MCF 10A (cell line): Measurements from ENCODE around the gene KIF20A. TPM values are rescaled to one million over a fixed set of nuclear protein-coding genes. Genes with fewer than 3 reads are reported as not detected.
A peak's percentile ranks its signal among the peaks of the same experiment; 100 is the strongest.

Experiments used
- Bru-seq: library from RNA; stranded (reverse); fragments of 400-500 nt; gene quantifications from one replicate; lab custom pipeline; 2021; lab: Mats Ljungman, UMichigan
- BruChase-seq, 2 experiments: library from RNA; stranded (reverse); fragments of 400-500 nt; gene quantifications; one replicate each; lab custom pipeline; 2021; lab: Mats Ljungman, UMichigan
- BruUV-seq: library from RNA; stranded (reverse); fragments of 400-500 nt; replicated peaks from 2 replicates; lab custom pipeline; 2021; lab: Mats Ljungman, UMichigan
- CTCF ChIA-PET: fragments of 300-600 bp; sonication (Branson Sonifier 250); formaldehyde crosslinking; extraction: SDS; loops from one replicate; lab custom pipeline; 2021; ENCODE audit warnings: antibody characterized with exemption, inconsistent platforms; lab: Yijun Ruan, JAX
- POLR2A ChIA-PET: fragments of 300-600, 350-650 bp; sonication (Branson Sonifier 250); formaldehyde crosslinking; extraction: SDS; loops from one replicate; lab custom pipeline; 2020; ENCODE audit warnings: antibody characterized with exemption, inconsistent platforms; lab: Yijun Ruan, JAX
- DNase-seq: peaks from one replicate; pipeline ENCODE4 v3.0.0-alpha.2; 2018; ENCODE audit not compliant: unreplicated experiment
- H3K27ac Mint-ChIP-seq: one replicate; pipeline ENCODE4 v1.8.0; 2022; ENCODE audit warnings: mild to moderate bottlenecking, low read depth, mixed read lengths; ENCODE audit not compliant: unreplicated experiment
- H3K27me3 Mint-ChIP-seq: one replicate; pipeline ENCODE4 v1.8.0; 2022; ENCODE audit warnings: mixed read lengths; ENCODE audit not compliant: insufficient read depth, unreplicated experiment
- H3K36me3 Mint-ChIP-seq: one replicate; pipeline ENCODE4 v1.8.0; 2022; ENCODE audit warnings: mild to moderate bottlenecking, moderate library complexity, mixed read lengths; ENCODE audit not compliant: insufficient read depth, unreplicated experiment
- H3K4me1 Mint-ChIP-seq: one replicate; pipeline ENCODE4 v1.8.0; 2022; ENCODE audit warnings: mixed read lengths; ENCODE audit not compliant: insufficient read depth, unreplicated experiment
- H3K4me3 Mint-ChIP-seq: one replicate; pipeline ENCODE4 v1.8.0; 2022; ENCODE audit warnings: mild to moderate bottlenecking, moderate library complexity, mixed read lengths; ENCODE audit not compliant: unreplicated experiment
- H3K9me3 Mint-ChIP-seq: one replicate; pipeline ENCODE4 v1.8.0; 2022; ENCODE audit warnings: mixed read lengths; ENCODE audit not compliant: unreplicated experiment
- CTCF ChIP-seq: fragments of 200-600 bp; IDR thresholded peaks from one replicate; pipeline ENCODE4 v1.8.0; 2022; ENCODE audit warnings: antibody characterized with exemption, mild to moderate bottlenecking; ENCODE audit not compliant: unreplicated experiment
- intact Hi-C: fragments of 100-400 bp; cut with micrococcal nuclease; formaldehyde crosslinking; loops from 2 replicates; pipeline ENCODE4 v1.14.1; 2022
- long read RNA-seq: library from polyadenylated mRNA; stranded (forward); transcript quantifications from one replicate; pipeline ENCODE4 v2.0.0, GENCODE V29; 2022
- total RNA-seq: library from RNA; stranded (reverse); gene quantifications from 2 replicates; pipeline ENCODE4 v1.2.3, GENCODE V29; 2022

The KIF20A gene
- total RNA-seq (19.0 and 30.6 TPM in 2 replicates), Bru-seq, nascent RNA (percentile 54 among the genes with signal in this experiment), BruChase-seq, experiment 1, labeled RNA remaining after a 6-hour chase (percentile 65 among the genes with signal in this experiment), BruChase-seq, experiment 2, labeled RNA remaining after a 2-hour chase (percentile 54 among the genes with signal in this experiment)
- long read RNA-seq, transcript KIF20A-201 (19 exons, 3,201 nt) = major isoform, 94 of 107 reads
- long read RNA-seq, partial matches to known transcripts = 7 of 107 reads
- long read RNA-seq, other reads (novel, unspliced or antisense) = 6 of 107 reads

DNA sequence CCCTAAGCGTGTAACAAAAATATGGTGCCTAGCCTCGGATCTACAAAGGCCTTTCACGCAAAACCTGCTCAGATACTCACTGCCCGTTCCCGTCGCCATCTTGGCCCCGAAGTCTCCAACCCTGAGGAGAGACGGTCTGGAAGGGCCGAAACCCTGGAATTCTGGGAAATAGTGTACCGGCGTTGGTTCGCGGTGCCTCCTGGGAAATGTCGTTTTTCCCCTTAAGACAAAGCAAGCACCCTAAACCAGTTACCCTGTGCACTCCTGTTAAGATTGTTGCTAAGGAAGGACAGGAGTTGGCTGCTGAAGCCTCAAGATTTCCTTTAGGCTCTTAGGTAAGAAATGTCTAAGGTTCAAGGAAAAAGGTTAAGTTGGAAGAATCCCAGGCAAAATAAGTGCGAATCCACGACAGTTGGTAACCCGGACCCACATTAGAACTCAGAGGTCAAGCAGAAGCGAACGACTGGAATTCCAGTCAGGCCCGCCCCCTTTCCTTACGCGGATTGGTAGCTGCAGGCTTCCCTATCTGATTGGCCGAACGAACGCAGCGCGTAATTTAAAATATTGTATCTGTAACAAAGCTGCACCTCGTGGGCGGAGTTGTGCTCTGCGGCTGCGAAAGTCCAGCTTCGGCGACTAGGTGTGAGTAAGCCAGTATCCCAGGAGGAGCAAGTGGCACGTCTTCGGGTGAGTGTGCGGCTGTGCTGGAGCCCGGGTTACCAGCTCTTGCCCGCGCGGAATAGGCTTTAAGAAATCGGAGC, at the start of gene KIF20A, which contains the start of gene BRD8:
Gene KIF20A (plus strand): TSS at position 597 of the 761 bp plus-strand sequence. CDS start 569 bp downstream, outside the sequence.
Gene BRD8 (minus strand): TSS at position 115 of the 761 bp plus-strand sequence. CDS start 16 bp downstream, at position 99.
- Mint-ChIP-seq H3K27ac (no peak within 1 kb of the TSS), H3K27me3 (no peaks in the 10 kb centered on the region), H3K4me1 (peaks cover 17% of the 10 kb centered on the region), H3K9me3 (no peaks in the 10 kb centered on the region), H3K4me3 (no peak within 1 kb of the TSS), H3K36me3 (peaks cover 55% of the 10 kb centered on the region)
- peak; percentile 100 for DNase-seq
- ChIA-PET POLR2A (interaction anchor here (0.6 to 4.6 kb wide), 50 partner anchors 9 to 425 kb away, joined by 3 to 62 read pairs (median 5); partner anchors contain the start of genes CDC23, EGR1, ETF1 and FAM13B), CTCF (interaction anchor here (0.5 to 3.0 kb wide), 26 partner anchors 8 to 418 kb away, joined by 3 to 15 read pairs (median 5); partner anchors contain the start of genes CDC25C, HSPA9 and KDM3B)
- intact Hi-C loops = loop anchor here (1.0 to 2.0 kb wide), 3 partner anchors 101 to 1084 kb away; partner anchors contain the start of gene ETF1
- no peak for TF ChIP-seq CTCF
- no TSS peak for BruUV-seq

DNA sequence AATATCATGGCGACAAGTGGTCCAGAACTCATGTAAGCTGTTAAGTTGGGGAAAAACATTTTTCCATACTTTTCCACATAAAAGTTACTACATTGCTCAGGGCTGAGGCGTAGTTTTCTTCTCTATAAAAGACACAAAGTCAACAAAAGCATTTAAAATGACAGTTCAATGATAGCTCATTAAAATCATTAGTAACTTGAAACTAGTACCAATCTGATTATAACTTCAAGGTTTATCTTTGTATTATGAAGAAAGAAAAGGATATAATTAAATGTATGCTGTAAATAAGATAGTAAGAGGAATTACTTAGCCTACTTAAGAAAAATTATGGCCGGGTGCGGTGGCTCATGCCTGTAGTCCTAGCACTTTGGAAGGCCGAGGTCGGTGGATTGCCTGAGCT, 49.6 kb upstream of the KIF20A start:
- no peak for DNase-seq
- ChIA-PET CTCF (interaction anchor here (0.6 to 8.1 kb wide), 14 partner anchors 12 to 500 kb away, joined by 3 to 199 read pairs (median 3); no protein-coding TSS in a partner anchor), POLR2A (interaction anchor here (0.6 kb wide), 1 partner anchor 885 kb away, joined by 3 read pairs; no protein-coding TSS in a partner anchor)
- Mint-ChIP-seq H3K27me3 (peaks cover 24% of the 10 kb centered on the region), H3K36me3 (no peaks in the 10 kb centered on the region), H3K4me1 (peaks cover 5% of the 10 kb centered on the region), H3K9me3 (no peaks in the 10 kb centered on the region), H3K27ac (no peak overlapping the region), H3K4me3 (no peak overlapping the region)
- intact Hi-C loops = no loop called here
- TF ChIP-seq CTCF = no peak
- BruUV-seq = no TSS peak

DNA sequence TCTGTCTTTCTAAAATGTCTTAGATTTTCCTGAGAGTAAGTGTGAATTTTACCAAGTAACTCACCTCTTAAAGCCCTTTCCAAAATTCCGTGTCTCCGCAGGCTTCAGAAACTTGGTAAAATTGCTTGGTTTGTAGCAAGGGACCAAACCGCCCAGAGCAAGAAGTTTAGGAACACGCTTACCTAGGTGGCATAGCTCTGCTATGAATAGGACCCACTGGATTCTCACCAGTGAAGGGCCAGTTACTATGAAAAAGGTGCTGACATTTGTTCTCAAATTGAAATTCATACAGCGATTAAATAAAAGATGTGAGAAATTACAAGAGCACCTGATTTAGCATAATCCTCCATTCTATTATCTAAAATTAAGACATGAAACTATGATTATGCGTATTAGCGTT, 46.4 kb upstream of the KIF20A start:
- no peak overlapping the region for H3K27ac Mint-ChIP-seq
- H3K27me3 Mint-ChIP-seq = peaks cover 18% of the 10 kb centered on the region
- peak overlapping the region; percentile 61 for H3K4me3 Mint-ChIP-seq
- intact Hi-C loops = no loop called here
- ChIA-PET POLR2A (interaction anchor here (0.8 to 2.4 kb wide), 5 partner anchors 55 to 378 kb away, joined by 3 to 11 read pairs (median 6); partner anchors contain the start of gene HNRNPA0), CTCF (interaction anchor here (0.5 to 8.1 kb wide), 35 partner anchors 8 to 1316 kb away, joined by 3 to 199 read pairs (median 5); partner anchors contain the start of gene FAM13B)
- TF ChIP-seq CTCF = no peak
- BruUV-seq = no TSS peak
- H3K9me3 Mint-ChIP-seq = no peaks in the 10 kb centered on the region
- H3K36me3 Mint-ChIP-seq = no peaks in the 10 kb centered on the region
- H3K4me1 Mint-ChIP-seq = peaks cover 5% of the 10 kb centered on the region
- no peak for DNase-seq
